ENCODE data around the gene GMIP. TPM values are rescaled to one million over a fixed set of nuclear protein-coding genes. Genes with fewer than 3 reads are reported as not detected.

GMIP gene
- total RNA-seq, 1 experiment from 2014 or later, result 6.3 TPM

GRCh38 chr19:19630426-19630825 is 13.0 kb downstream of the GMIP start:
- no peak for TF ChIP-seq EZH2phosphoT487 (IDR thresholded peaks at IDR 0.05; ENCODE audit: borderline replicate concordance, low read length)
- TF ChIP-seq EZH2 (IDR thresholded peaks at IDR 0.05; ENCODE audit: low read length, unreplicated experiment), result no peak
- no peak for TF ChIP-seq CTCF (conservative IDR thresholded peaks at IDR 0.05; ENCODE audit: low read depth, low read length)

DNA sequence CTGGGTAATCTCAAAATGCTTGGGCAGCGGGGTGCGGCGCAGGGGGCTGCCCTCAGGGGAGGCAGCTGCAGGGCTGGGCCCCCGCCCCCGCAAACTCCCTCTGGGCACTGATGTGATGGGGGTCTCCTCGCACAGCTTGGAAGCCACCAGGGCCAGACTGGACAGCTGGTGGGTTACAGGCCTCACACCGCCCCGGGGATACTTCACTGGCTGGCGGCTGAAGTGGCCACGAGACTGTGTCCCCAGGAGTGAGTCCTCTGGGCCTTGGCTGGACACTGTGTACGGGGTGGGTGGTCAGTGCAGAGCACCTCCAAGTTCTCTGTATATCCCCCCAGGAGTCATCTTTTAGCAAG is 13.4 kb downstream of the GMIP start:
- peaks cover 16% of the 10 kb centered on the region for H3K79me2 ChIP-seq (ENCODE audit: low read length)
- CTCF ChIA-PET, result no interaction called here
- intact Hi-C loops (cut with micrococcal nuclease), result no loop called here
- no peak overlapping the region for H3K27ac ChIP-seq (ENCODE audit: low read length)
- BruUV-seq (replicated peaks), result no TSS peak
- no peaks in the 10 kb centered on the region for H3K9me2 ChIP-seq (replicated peaks; ENCODE audit: low read length)
- POLR2A ChIA-PET (ENCODE audit: unreplicated experiment), result no interaction called here
- no peaks in the 10 kb centered on the region for H4K20me1 ChIP-seq (ENCODE audit: low read length)
- H3K9ac ChIP-seq (ENCODE audit: low read length), result no peak overlapping the region
- H3K27me3 ChIP-seq (ENCODE audit: low read length), result no peaks in the 10 kb centered on the region
- TF ChIP-seq CTCF (conservative IDR thresholded peaks at IDR 0.05; ENCODE audit: low read depth, low read length), result no peak
- no peak for TF ChIP-seq EZH2 (IDR thresholded peaks at IDR 0.05; ENCODE audit: low read length, unreplicated experiment)
- TF ChIP-seq EZH2phosphoT487 (IDR thresholded peaks at IDR 0.05; ENCODE audit: borderline replicate concordance, low read length), result no peak
- H3K4me2 ChIP-seq (ENCODE audit: low read length), result no peak overlapping the region
- H3F3A ChIP-seq (ENCODE audit: low read length, unreplicated experiment), result no peaks in the 10 kb centered on the region
- no peak for ATAC-seq
- H2AFZ ChIP-seq (ENCODE audit: low read length), result no peak overlapping the region
- H3K4me1 ChIP-seq (ENCODE audit: insufficient read depth, low read length), result peaks cover 13% of the 10 kb centered on the region
- DNase-seq, result no peak
- no peak overlapping the region for H3K4me3 ChIP-seq (ENCODE audit: low read length)
- peaks cover 3% of the 10 kb centered on the region; the same call in 1 of the 2 replicates for H3K36me3 ChIP-seq (ENCODE audit: low read depth, low read length)
- H3K9me3 ChIP-seq (ENCODE audit: low read length), result no peaks in the 10 kb centered on the region

More at GRCh38 chr19:19630426-19630825, 13.0 kb downstream of the GMIP start:
- H3K79me2 ChIP-seq (ENCODE audit: low read length), result peaks cover 16% of the 10 kb centered on the region
- H3K27me3 ChIP-seq (ENCODE audit: low read length), result no peaks in the 10 kb centered on the region
- no peak overlapping the region for H3K4me2 ChIP-seq (ENCODE audit: low read length)
- DNase-seq (no peak), ATAC-seq (no peak)
- H3F3A ChIP-seq (ENCODE audit: low read length, unreplicated experiment), result no peaks in the 10 kb centered on the region
- intact Hi-C loops (cut with micrococcal nuclease), result no loop called here
- H2AFZ ChIP-seq (ENCODE audit: low read length), result no peak overlapping the region
- no TSS peak for BruUV-seq (replicated peaks)
- no peaks in the 10 kb centered on the region for H4K20me1 ChIP-seq (ENCODE audit: low read length)
- H3K27ac ChIP-seq (ENCODE audit: low read length), result no peak overlapping the region
- H3K4me1 ChIP-seq (ENCODE audit: insufficient read depth, low read length), result peaks cover 13% of the 10 kb centered on the region
- peaks cover 3% of the 10 kb centered on the region; the same call in 1 of the 2 replicates for H3K36me3 ChIP-seq (ENCODE audit: low read depth, low read length)
- POLR2A ChIA-PET (ENCODE audit: unreplicated experiment), result no interaction called here
- no peaks in the 10 kb centered on the region for H3K9me2 ChIP-seq (replicated peaks; ENCODE audit: low read length)
- H3K9ac ChIP-seq (ENCODE audit: low read length), result no peak overlapping the region
- no peak overlapping the region for H3K4me3 ChIP-seq (ENCODE audit: low read length)
- H3K9me3 ChIP-seq (ENCODE audit: low read length), result no peaks in the 10 kb centered on the region
- CTCF ChIA-PET, result no interaction called here

- Histone ChIP-seq H3K9ac (ENCODE audit: low read length) (peak overlapping the region; percentile 95), H3K4me1 (ENCODE audit: insufficient read depth, low read length) (peaks cover 13% of the 10 kb centered on the region), H3K36me3 (ENCODE audit: low read depth, low read length) (no peaks in the 10 kb centered on the region; the same call in 1 of the 2 replicates), H3K27ac (ENCODE audit: low read length) (peak overlapping the region; percentile 83), H4K20me1 (ENCODE audit: low read length) (no peaks in the 10 kb centered on the region), H2AFZ (ENCODE audit: low read length) (peak overlapping the region; percentile 70; the same call in 1 of the 2 replicates), H3K27me3 (ENCODE audit: low read length) (no peaks in the 10 kb centered on the region), H3K9me3 (ENCODE audit: low read length) (no peaks in the 10 kb centered on the region), H3F3A (ENCODE audit: low read length, unreplicated experiment) (no peaks in the 10 kb centered on the region), H3K79me2 (ENCODE audit: low read length) (peaks cover 16% of the 10 kb centered on the region), H3K9me2 (replicated peaks; ENCODE audit: low read length) (no peaks in the 10 kb centered on the region), H3K4me2 (ENCODE audit: low read length) (peak overlapping the region; percentile 83), H3K4me3 (ENCODE audit: low read length) (peak overlapping the region; percentile 84)
- BruUV-seq (replicated peaks), result no TSS peak
- DNase-seq (peak; percentile 84), ATAC-seq (peak; percentile 73)
- intact Hi-C loops (cut with micrococcal nuclease), result no loop called here
- POLR2A ChIA-PET (ENCODE audit: unreplicated experiment), result interaction anchor here (0.5 to 1.0 kb wide), 4 partner anchors 8 to 23 kb away, joined by 3 to 16 read pairs (median 4); no protein-coding TSS in a partner anchor
- CTCF ChIA-PET, result interaction anchor here (0.6 kb wide), 1 partner anchor 1424 kb away, joined by 4 read pairs; no protein-coding TSS in a partner anchor
- TF ChIP-seq EZH2 (IDR thresholded peaks at IDR 0.05; ENCODE audit: low read length, unreplicated experiment) (no peak), EZH2phosphoT487 (IDR thresholded peaks at IDR 0.05; ENCODE audit: borderline replicate concordance, low read length) (no peak), CTCF (conservative IDR thresholded peaks at IDR 0.05; ENCODE audit: low read depth, low read length) (no peak)
These were observed 14.8 kb downstream of the GMIP start for GRCh38 chr19:19628501-19629134.

Measured in PC-3 (cell line).